SK-N-MC (cell line): ENCODE data around the gene PTPN14.

ENCODE experiments used
- EZH2 ChIP-seq: fragments of 200-600 bp; sonication (generic); IDR thresholded peaks from one replicate; pipeline ENCODE4 v1.6.1; 2017; ENCODE audit warnings: antibody characterized with exemption
- POLR2AphosphoS5 ChIP-seq: IDR thresholded peaks from 2 replicates; pipeline ENCODE4 v1.6.1; 2012; ENCODE audit warnings: mild to moderate bottlenecking, low read depth, low read length, borderline replicate concordance

GRCh38 chr1:214506972-214507431, 44.4 kb downstream of the PTPN14 start:
- TF ChIP-seq POLR2AphosphoS5, result no peak
- TF ChIP-seq EZH2, result no peak
